Activated effector memory CD4-positive, alpha-beta T cell treated with anti-CD3 and anti-CD28 coated beads, Interleukin-2, amount 50 U/mL, for 16 hours (primary cell): ENCODE measurements around the gene ELANE.
"Not testable (repeated sequence)": the region's sequence is repeated elsewhere in the genome, so short reads cannot be mapped to it uniquely, and the experiment has no call there.

ENCODE experiments used
- DNase-seq: peaks from one replicate; pipeline ENCODE4 v3.0.0-alpha.2; 2020

ELANE gene

GRCh38 chr19:843180-843835 is 8.8 kb upstream of the ELANE start:
- DNase-seq, result no peak

GRCh38 chr19:843836-844545 is 8.1 kb upstream of the ELANE start:
- no peak for DNase-seq

- DNase-seq, result no peak
Observed at GRCh38 chr19:844546-844971, 7.5 kb upstream of the ELANE start.

GRCh38 chr19:845707-846521 is 6.2 kb upstream of the ELANE start:
- DNase-seq, result no peak

- DNase-seq, result no peak
Observed at GRCh38 chr19:848386-848921, 3.6 kb upstream of the ELANE start.

GRCh38 chr19:849195-849594 is 2.9 kb upstream of the ELANE start:
- DNase-seq, result not testable (repeated sequence)

GRCh38 chr19:850221-850978 is 1.7 kb upstream of the ELANE start:
- DNase-seq, result no peak

GRCh38 chr19:850979-851335 is 1.1 kb upstream of the ELANE start:
- no peak for DNase-seq

- DNase-seq, result no peak
Observed at GRCh38 chr19:853014-853585, 997 bp downstream of the ELANE start.

GRCh38 chr19:853614-854220 is 1.6 kb downstream of the ELANE start:
- DNase-seq, result not testable (repeated sequence)

GRCh38 chr19:854549-854948 is 2.4 kb downstream of the ELANE start:
- no peak for DNase-seq

- DNase-seq, result no peak
Observed at GRCh38 chr19:855142-855541, 3.0 kb downstream of the ELANE start.

- DNase-seq, result no peak
Observed at GRCh38 chr19:855566-856120, 3.5 kb downstream of the ELANE start.

GRCh38 chr19:858284-858683 is 6.2 kb downstream of the ELANE start:
- DNase-seq, result no peak

- DNase-seq, result no peak
Observed at GRCh38 chr19:858868-859843, 7.1 kb downstream of the ELANE start, which contains the start of gene CFD. TSS of gene CFD (plus strand) at chr19:859664. CDS start at chr19:859690, 26 bp downstream.

- no peak for DNase-seq
Observed at GRCh38 chr19:861141-861755, 9.1 kb downstream of the ELANE start.

GRCh38 chr19:861756-862580 is 9.9 kb downstream of the ELANE start:
- DNase-seq, result peak; percentile 88

GRCh38 chr19:862581-863314 is 10.6 kb downstream of the ELANE start:
- peak; percentile 92 for DNase-seq
